ENCODE results near the gene XPC.

- TF ChIP-seq CTCF (IDR thresholded peaks at IDR 0.05) (no peak), EP300 (IDR thresholded peaks at IDR 0.05; ENCODE audit: borderline replicate concordance in 1 of 2, low read depth in 1 of 2, low read length in 1 of 2) (no peak), ELF1 (IDR thresholded peaks at IDR 0.05) (no peak), SMC3 (IDR thresholded peaks at IDR 0.05; ENCODE audit: low read depth, low read length) (no peak), SIN3A (IDR thresholded peaks at IDR 0.05; ENCODE audit: borderline replicate concordance, low read depth, low read length) (no peak), POLR2AphosphoS5 (IDR thresholded peaks at IDR 0.05; ENCODE audit: low read depth, low read length) (no peak)
Measured at GRCh38 chr3:14150078-14150477, 28.3 kb downstream of the XPC start.

All from SK-N-SH (cell line).